Loucy (cell line): ENCODE data around the gene PABPN1L.

ENCODE experiments used
- CTCF ChIP-seq: fragments of 200-600 bp; sonication (generic); conservative IDR thresholded peaks from 2 replicates; pipeline ENCODE4 v1.5.1; 2014; ENCODE audit warnings: mild to moderate bottlenecking, antibody characterized with exemption, low read length
- EZH2phosphoT487 ChIP-seq: fragments of 200-600 bp; IDR thresholded peaks from 2 replicates; pipeline ENCODE4 v1.6.1; 2018; ENCODE audit warnings: antibody characterized with exemption, mild to moderate bottlenecking, moderate library complexity, borderline replicate concordance

GRCh38 chr16:88856828-88857727 is 9.4 kb downstream of the PABPN1L start, which contains the start of the genes GALNS and TRAPPC2L:
- TF ChIP-seq CTCF (no peak), EZH2phosphoT487 (no peak)
